Activated T-helper 1 cell treated with anti-CD3 and anti-CD28 coated beads, Interleukin-12 subunit alpha, Interleukin-12 subunit beta, Interleukin-2, Interleukin-4 antibody, amounts not matched to agents 30 ng/mL and 10 ng/mL and 1 ng/mL, durations not matched to agents 14 hours and 24 hours and 36 hours (primary cell): ENCODE measurements around the gene UBE2G1. TPM values are rescaled to one million over a fixed set of nuclear protein-coding genes. Genes with fewer than 3 reads are reported as not detected.

Experiments
- DNase-seq: peaks from one replicate; pipeline ENCODE4 v3.0.0; 2021; ENCODE audit warnings: low spot score
- H3K27ac Mint-ChIP-seq: one replicate; pipeline ENCODE4 v1.8.0; 2021; ENCODE audit warnings: mild to moderate bottlenecking, mixed read lengths
- H3K27me3 Mint-ChIP-seq: one replicate; pipeline ENCODE4 v1.8.0; 2022; ENCODE audit warnings: mild to moderate bottlenecking, moderate library complexity, mixed read lengths; ENCODE audit not compliant: insufficient read depth
- H3K36me3 Mint-ChIP-seq: one replicate; pipeline ENCODE4 v1.8.0; 2021; ENCODE audit warnings: low read depth, mixed read lengths
- H3K4me1 Mint-ChIP-seq: one replicate; pipeline ENCODE4 v1.8.0; 2021; ENCODE audit warnings: low read depth, mixed read lengths
- H3K4me3 Mint-ChIP-seq: one replicate; pipeline ENCODE4 v1.8.0; 2021; ENCODE audit warnings: mild to moderate bottlenecking, moderate library complexity, mixed read lengths
- H3K9me3 Mint-ChIP-seq: one replicate; pipeline ENCODE4 v1.8.0; 2021; ENCODE audit warnings: mixed read lengths
- intact Hi-C: fragments of 100-400 bp; cut with micrococcal nuclease; formaldehyde crosslinking; loops from one replicate; pipeline ENCODE4 v1.15.1; 2024
- total RNA-seq: library from RNA; stranded (reverse); gene quantifications from 2 replicates; pipeline ENCODE4 v1.2.3, GENCODE V29; 2022

Gene UBE2G1
- 80.3 and 87.3 TPM in 2 replicates for total RNA-seq

GRCh38 chr17:4366327-4367063 lies at the start of gene UBE2G1:
Gene UBE2G1 (minus strand): TSS chr17:4366675. CDS start chr17:4366316, 359 bp downstream.
- Mint-ChIP-seq H3K9me3 (no peaks in the 10 kb centered on the region), H3K4me3 (peak within 1 kb of the TSS; percentile 72), H3K27me3 (no peaks in the 10 kb centered on the region), H3K27ac (peak within 1 kb of the TSS; percentile 86), H3K4me1 (peaks cover 30% of the 10 kb centered on the region), H3K36me3 (peaks cover 15% of the 10 kb centered on the region)
- intact Hi-C loops: loop anchor here (1.0 to 10.0 kb wide), 9 partner anchors 47 to 576 kb away; partner anchors contain the start of genes ANKFY1, ARRB2, CYB5D2 and MYBBP1A
- DNase-seq: peak; percentile 97

- peak; percentile 82 for DNase-seq
- Mint-ChIP-seq H3K27ac (peak overlapping the region; percentile 59), H3K4me3 (peak overlapping the region; percentile 50), H3K36me3 (no peaks in the 10 kb centered on the region), H3K9me3 (no peaks in the 10 kb centered on the region), H3K27me3 (peaks cover 2% of the 10 kb centered on the region), H3K4me1 (peaks cover 5% of the 10 kb centered on the region)
- intact Hi-C loops: loop anchor here (1.0 kb wide), 6 partner anchors 47 to 270 kb away; partner anchors contain the start of genes ANKFY1, CYB5D2, UBE2G1 and ZZEF1
These were observed 46.7 kb upstream of the UBE2G1 start for GRCh38 chr17:4412933-4413831.

- Mint-ChIP-seq H3K36me3 (no peaks in the 10 kb centered on the region), H3K27me3 (peaks cover 2% of the 10 kb centered on the region), H3K27ac (no peak overlapping the region), H3K4me1 (peaks cover 5% of the 10 kb centered on the region), H3K4me3 (no peak overlapping the region), H3K9me3 (no peaks in the 10 kb centered on the region)
- DNase-seq: no peak
- intact Hi-C loops: no loop called here
These were observed 44.7 kb upstream of the UBE2G1 start for GRCh38 chr17:4411201-4411600.

- Mint-ChIP-seq H3K27ac (no peak overlapping the region), H3K9me3 (no peaks in the 10 kb centered on the region), H3K36me3 (no peaks in the 10 kb centered on the region), H3K4me3 (no peak overlapping the region), H3K27me3 (peaks cover 2% of the 10 kb centered on the region), H3K4me1 (peaks cover 5% of the 10 kb centered on the region)
- DNase-seq: no peak
- intact Hi-C loops: no loop called here
These were observed 43.2 kb upstream of the UBE2G1 start for GRCh38 chr17:4409659-4410058.

GRCh38 chr17:4407851-4408250 lies 41.4 kb upstream of the UBE2G1 start:
- Mint-ChIP-seq H3K27me3 (no peaks in the 10 kb centered on the region), H3K27ac (no peak overlapping the region), H3K4me3 (no peak overlapping the region), H3K4me1 (peaks cover 2% of the 10 kb centered on the region), H3K9me3 (no peaks in the 10 kb centered on the region), H3K36me3 (no peaks in the 10 kb centered on the region)
- no peak for DNase-seq
- intact Hi-C loops: no loop called here

GRCh38 chr17:4407216-4407615 lies 40.7 kb upstream of the UBE2G1 start:
- no peak for DNase-seq
- Mint-ChIP-seq H3K36me3 (no peaks in the 10 kb centered on the region), H3K27ac (no peak overlapping the region), H3K27me3 (no peaks in the 10 kb centered on the region), H3K9me3 (no peaks in the 10 kb centered on the region), H3K4me1 (no peaks in the 10 kb centered on the region), H3K4me3 (no peak overlapping the region)
- intact Hi-C loops: no loop called here

- no peak for DNase-seq
- H3K4me1 Mint-ChIP-seq: no peaks in the 10 kb centered on the region
- no peaks in the 10 kb centered on the region for H3K9me3 Mint-ChIP-seq
- no peak overlapping the region for H3K27ac Mint-ChIP-seq
- H3K36me3 Mint-ChIP-seq: no peaks in the 10 kb centered on the region
- intact Hi-C loops: no loop called here
- H3K27me3 Mint-ChIP-seq: no peaks in the 10 kb centered on the region
- H3K4me3 Mint-ChIP-seq: no peak overlapping the region
These were observed 39.9 kb upstream of the UBE2G1 start for GRCh38 chr17:4406386-4406785.

- no peaks in the 10 kb centered on the region for H3K9me3 Mint-ChIP-seq
- no peaks in the 10 kb centered on the region for H3K36me3 Mint-ChIP-seq
- H3K27me3 Mint-ChIP-seq: no peaks in the 10 kb centered on the region
- no peak overlapping the region for H3K4me3 Mint-ChIP-seq
- no peak overlapping the region for H3K27ac Mint-ChIP-seq
- no peaks in the 10 kb centered on the region for H3K4me1 Mint-ChIP-seq
- intact Hi-C loops: no loop called here
- no peak for DNase-seq
These were observed 39.2 kb upstream of the UBE2G1 start for GRCh38 chr17:4405699-4406098.

GRCh38 chr17:4405038-4405669 lies 38.7 kb upstream of the UBE2G1 start:
- H3K27ac Mint-ChIP-seq: no peak overlapping the region
- H3K36me3 Mint-ChIP-seq: no peaks in the 10 kb centered on the region
- no peak overlapping the region for H3K4me3 Mint-ChIP-seq
- H3K27me3 Mint-ChIP-seq: no peaks in the 10 kb centered on the region
- no peaks in the 10 kb centered on the region for H3K9me3 Mint-ChIP-seq
- no peak for DNase-seq
- H3K4me1 Mint-ChIP-seq: no peaks in the 10 kb centered on the region
- intact Hi-C loops: no loop called here

- Mint-ChIP-seq H3K36me3 (no peaks in the 10 kb centered on the region), H3K27me3 (no peaks in the 10 kb centered on the region), H3K9me3 (no peaks in the 10 kb centered on the region), H3K4me3 (no peak overlapping the region), H3K27ac (no peak overlapping the region), H3K4me1 (peaks cover 25% of the 10 kb centered on the region)
- intact Hi-C loops: no loop called here
- DNase-seq: no peak
These were observed 31.4 kb upstream of the UBE2G1 start for GRCh38 chr17:4397840-4398239.

- Mint-ChIP-seq H3K36me3 (no peaks in the 10 kb centered on the region), H3K4me3 (no peak overlapping the region), H3K27me3 (no peaks in the 10 kb centered on the region), H3K4me1 (peaks cover 25% of the 10 kb centered on the region), H3K27ac (no peak overlapping the region), H3K9me3 (no peaks in the 10 kb centered on the region)
- DNase-seq: no peak
- intact Hi-C loops: no loop called here
These were observed 28.6 kb upstream of the UBE2G1 start for GRCh38 chr17:4395111-4395478.

- Mint-ChIP-seq H3K27ac (no peak overlapping the region), H3K4me1 (peaks cover 25% of the 10 kb centered on the region), H3K36me3 (no peaks in the 10 kb centered on the region), H3K27me3 (peaks cover 2% of the 10 kb centered on the region), H3K9me3 (no peaks in the 10 kb centered on the region), H3K4me3 (no peak overlapping the region)
- intact Hi-C loops: no loop called here
- no peak for DNase-seq
These were observed 28.0 kb upstream of the UBE2G1 start for GRCh38 chr17:4394208-4395110.
